ENCODE measurements around the gene PLXNA2. TPM values are rescaled to one million over a fixed set of nuclear protein-coding genes. Genes with fewer than 3 reads are reported as not detected.

The PLXNA2 gene
- total and polyA plus RNA-seq, 2 donors (not counting 3 experiments of a cell fraction or from before 2014, with no cell fraction given): 42.6 to 229 TPM

GRCh38 chr1:208250613-208251012, 6.4 kb upstream of the PLXNA2 start:
- FAIRE-seq: no peak
- no peak overlapping the region for H3K4me2 ChIP-seq (ENCODE audit: insufficient read depth, low read length)
- no peaks in the 10 kb centered on the region for H3K36me3 ChIP-seq (ENCODE audit: control insufficient read depth in 2 of 2, extremely low read depth in 1 of 2, insufficient read depth in 2 of 2, low read length in 2 of 2)
- intact Hi-C loops (cut with micrococcal nuclease) (no loop called here), dilution Hi-C loops (cut with MboI; ENCODE audit: extremely low pct_ligation_motif_present, low sequenced_read_pairs) (no loop called here)
- no peaks in the 10 kb centered on the region for H3K9me1 ChIP-seq (replicated peaks; ENCODE audit: control insufficient read depth, extremely low read depth, insufficient read depth, low read length)
- H3K9ac ChIP-seq (replicated peaks; ENCODE audit: extremely low read depth, insufficient read depth, low read length): no peak overlapping the region
- ChIA-PET CTCF (interaction anchor here (1.2 to 1.5 kb wide), 2 partner anchors 118 to 229 kb away, joined by 3 to 6 read pairs; no protein-coding TSS in a partner anchor), POLR2A (no interaction called here)
- peaks cover 28 to 31% of the 10 kb centered on the region in 2 experiments for H3K27me3 ChIP-seq (ENCODE audit: control insufficient read depth in 2 of 2, insufficient read depth in 2 of 2, low read length in 2 of 2)
- DNase-seq (ENCODE audit: low read depth, low spot score): no peak
- H3K27ac ChIP-seq (ENCODE audit: insufficient read depth, low read depth, low read length): no peak overlapping the region
- no peak overlapping the region for H2AFZ ChIP-seq (ENCODE audit: low read depth, low read length)
- peaks cover under 1% of the 10 kb centered on the region for H3K4me1 ChIP-seq (ENCODE audit: control insufficient read depth, extremely low read depth, insufficient read depth, low read length)
- BruUV-seq (replicated peaks): no TSS peak
- H3K4me3 ChIP-seq (replicated peaks in 1 of 3; ENCODE audit: insufficient read depth in 1 of 3, low read depth in 1 of 3, low read length in 3 of 3): no peak overlapping the region
- H3K9me3 ChIP-seq (replicated peaks; ENCODE audit: control insufficient read depth, insufficient read depth, low read length): no peaks in the 10 kb centered on the region
- H3K79me2 ChIP-seq (ENCODE audit: control insufficient read depth, insufficient read depth, low read length): no peaks in the 10 kb centered on the region
- TF ChIP-seq GATA2 (IDR thresholded peaks at IDR 0.05; ENCODE audit: insufficient read depth, insufficient read length, low read depth, low read length) (no peak), JUN (IDR thresholded peaks at IDR 0.05; ENCODE audit: borderline replicate concordance, insufficient read depth, insufficient read length, low read depth) (no peak), FOS (IDR thresholded peaks at IDR 0.05; ENCODE audit: borderline replicate concordance, insufficient read depth, low read length) (no peak), EZH2 (IDR thresholded peaks at IDR 0.05; ENCODE audit: borderline replicate concordance, low read depth, low read length, severe bottlenecking) (no peak), POLR2AphosphoS5 (IDR thresholded peaks at IDR 0.05; ENCODE audit: insufficient read depth, low read depth, low read length) (no peak), MYC (IDR thresholded peaks at IDR 0.05; ENCODE audit: low read depth, low read length) (no peak), POLR2A (IDR thresholded peaks at IDR 0.05; ENCODE audit: low read depth, low read length) (no peak)
- TF ChIP-seq, protein P1, sequence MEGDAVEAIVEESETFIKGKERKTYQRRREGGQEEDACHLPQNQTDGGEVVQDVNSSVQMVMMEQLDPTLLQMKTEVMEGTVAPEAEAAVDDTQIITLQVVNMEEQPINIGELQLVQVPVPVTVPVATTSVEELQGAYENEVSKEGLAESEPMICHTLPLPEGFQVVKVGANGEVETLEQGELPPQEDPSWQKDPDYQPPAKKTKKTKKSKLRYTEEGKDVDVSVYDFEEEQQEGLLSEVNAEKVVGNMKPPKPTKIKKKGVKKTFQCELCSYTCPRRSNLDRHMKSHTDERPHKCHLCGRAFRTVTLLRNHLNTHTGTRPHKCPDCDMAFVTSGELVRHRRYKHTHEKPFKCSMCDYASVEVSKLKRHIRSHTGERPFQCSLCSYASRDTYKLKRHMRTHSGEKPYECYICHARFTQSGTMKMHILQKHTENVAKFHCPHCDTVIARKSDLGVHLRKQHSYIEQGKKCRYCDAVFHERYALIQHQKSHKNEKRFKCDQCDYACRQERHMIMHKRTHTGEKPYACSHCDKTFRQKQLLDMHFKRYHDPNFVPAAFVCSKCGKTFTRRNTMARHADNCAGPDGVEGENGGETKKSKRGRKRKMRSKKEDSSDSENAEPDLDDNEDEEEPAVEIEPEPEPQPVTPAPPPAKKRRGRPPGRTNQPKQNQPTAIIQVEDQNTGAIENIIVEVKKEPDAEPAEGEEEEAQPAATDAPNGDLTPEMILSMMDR (IDR thresholded peaks at IDR 0.05; ENCODE audit: extremely low read depth in 1 of 2, insufficient read depth in 1 of 2, low read depth in 1 of 2, low read length in 2 of 2): no peak
- TF ChIP-seq, protein P2, sequence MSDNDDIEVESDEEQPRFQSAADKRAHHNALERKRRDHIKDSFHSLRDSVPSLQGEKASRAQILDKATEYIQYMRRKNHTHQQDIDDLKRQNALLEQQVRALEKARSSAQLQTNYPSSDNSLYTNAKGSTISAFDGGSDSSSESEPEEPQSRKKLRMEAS (IDR thresholded peaks at IDR 0.05; ENCODE audit: insufficient read depth, insufficient read length): no peak
- H4K20me1 ChIP-seq (replicated peaks; ENCODE audit: control insufficient read depth, extremely low read depth, insufficient read depth, low read length): no peaks in the 10 kb centered on the region
